IMR-90 (cell line): ENCODE measurements around the gene CMIP. TPM values are rescaled to one million over a fixed set of nuclear protein-coding genes. Genes with fewer than 3 reads are reported as not detected.

Source experiments
- ATAC-seq: fragments of 200-7000 bp; cut with Tn5 transposase; 2 replicates; pipeline ENCODE4 v1.9.1; 2020; ENCODE audit warnings: low read depth, mild to moderate bottlenecking, moderate library complexity
- BruUV-seq: library from RNA; stranded (reverse); fragments of 400-500 nt; replicated peaks from 2 replicates; lab custom pipeline; 2021; lab: Mats Ljungman, UMichigan
- CTCF ChIA-PET: fragments of 300-600 bp; formaldehyde crosslinking; extraction: SDS; loops from one replicate; lab custom pipeline; 2021; ENCODE audit warnings: antibody characterized with exemption; lab: Yijun Ruan, JAX
- POLR2A ChIA-PET: fragments of 300-600 bp; sonication (Branson Sonifier 250); formaldehyde crosslinking; loops from one replicate; lab custom pipeline; 2022; ENCODE audit warnings: antibody characterized with exemption; ENCODE audit not compliant: unreplicated experiment; lab: Charles Lee
- DNase-seq: peaks from one replicate; pipeline ENCODE4 v3.0.0; 2013
- H2AFZ ChIP-seq: replicated peaks from 2 replicates; pipeline ENCODE3; 2013; ENCODE audit warnings: low read length, mild to moderate bottlenecking; ENCODE audit not compliant: poor library complexity
- H2AK5ac ChIP-seq: 2 replicates; pipeline ENCODE4 v1.6.1; 2013; ENCODE audit warnings: low read depth, low read length, inconsistent platforms
- H2AK9ac ChIP-seq: replicated peaks from 2 replicates; pipeline ENCODE3; 2013; ENCODE audit warnings: mild to moderate bottlenecking, low read depth, low read length, moderate library complexity; ENCODE audit not compliant: poor library complexity
- H2BK120ac ChIP-seq: 2 replicates; pipeline ENCODE4 v1.6.1; 2013; ENCODE audit warnings: low read depth, low read length, inconsistent platforms
- H2BK15ac ChIP-seq: 3 replicates; pipeline ENCODE4 v1.6.1; 2013; ENCODE audit warnings: low read depth, low read length, inconsistent platforms
- H2BK20ac ChIP-seq: 2 replicates; pipeline ENCODE4 v1.6.1; 2013; ENCODE audit warnings: low read depth, mild to moderate bottlenecking, inconsistent platforms, low read length, moderate library complexity
- H2BK5ac ChIP-seq: 2 replicates; pipeline ENCODE4 v1.6.1; 2013; ENCODE audit warnings: mild to moderate bottlenecking, low read depth, low read length, inconsistent platforms; ENCODE audit not compliant: poor library complexity, severe bottlenecking
- H3K14ac ChIP-seq: replicated peaks from 2 replicates; pipeline ENCODE4 v1.6.1; 2013; ENCODE audit warnings: low read depth, low read length, inconsistent platforms
- H3K18ac ChIP-seq: 2 replicates; pipeline ENCODE4 v1.6.1; 2013; ENCODE audit warnings: low read depth, low read length, control low read depth
- H3K23ac ChIP-seq: 2 replicates; pipeline ENCODE4 v1.6.1; 2013; ENCODE audit warnings: low read depth, low read length, inconsistent platforms
- H3K27ac ChIP-seq: 2 replicates; pipeline ENCODE4 v1.5.1; 2013; ENCODE audit warnings: mild to moderate bottlenecking, control low read depth, low read length; ENCODE audit not compliant: insufficient read depth
- H3K27me3 ChIP-seq: 2 replicates; pipeline ENCODE4 v1.6.1; 2013; ENCODE audit warnings: low read length; ENCODE audit not compliant: control insufficient read depth, insufficient read depth
- H3K36me3 ChIP-seq: 2 replicates; pipeline ENCODE4 v1.6.1; 2013; ENCODE audit warnings: low read length, mixed read lengths; ENCODE audit not compliant: control insufficient read depth, insufficient read depth
- H3K4ac ChIP-seq: 2 replicates; pipeline ENCODE4 v1.6.1; 2013; ENCODE audit warnings: low read depth, low read length, inconsistent platforms
- H3K4me1 ChIP-seq: 2 replicates; pipeline ENCODE4 v1.6.1; 2013; ENCODE audit warnings: low read length, mixed read lengths; ENCODE audit not compliant: control insufficient read depth, insufficient read depth
- H3K4me2 ChIP-seq: 2 replicates; pipeline ENCODE4 v1.6.1; 2013; ENCODE audit warnings: low read depth, mild to moderate bottlenecking, control low read depth, low read length, moderate library complexity
- H3K4me3 ChIP-seq: 2 replicates; pipeline ENCODE4 v1.5.1; 2013; ENCODE audit warnings: low read depth, mild to moderate bottlenecking, control low read depth, low read length, moderate library complexity; ENCODE audit not compliant: insufficient read depth
- H3K56ac ChIP-seq: 2 replicates; pipeline ENCODE4 v1.6.1; 2013; ENCODE audit warnings: low read length, inconsistent platforms; ENCODE audit not compliant: insufficient read depth; ENCODE audit errors: extremely low read depth
- H3K79me1 ChIP-seq, 2 experiments: 2 replicates each; pipeline ENCODE4 v1.6.1; 2013; ENCODE audit warnings: low read length in 2 of 2, inconsistent platforms in 1 of 2, low read depth in 1 of 2
- H3K9ac ChIP-seq: 2 replicates; pipeline ENCODE4 v1.6.1; 2013; ENCODE audit warnings: low read depth, low read length, control low read depth
- H3K9me1 ChIP-seq: 2 replicates; pipeline ENCODE4 v1.6.1; 2013; ENCODE audit warnings: low read length, inconsistent platforms; ENCODE audit not compliant: insufficient read depth
- H3K9me3 ChIP-seq: 2 replicates; pipeline ENCODE4 v1.6.1; 2013; ENCODE audit warnings: low read length; ENCODE audit not compliant: control insufficient read depth, insufficient read depth
- H4K20me1 ChIP-seq: 2 replicates; pipeline ENCODE4 v1.6.1; 2013; ENCODE audit warnings: low read length, inconsistent platforms; ENCODE audit not compliant: insufficient read depth
- H4K5ac ChIP-seq: 2 replicates; pipeline ENCODE4 v1.6.1; 2013; ENCODE audit warnings: mild to moderate bottlenecking, low read depth, low read length, control low read depth
- H4K8ac ChIP-seq, 2 experiments: 2 replicates each; pipeline ENCODE4 v1.6.1; 2013; ENCODE audit warnings: low read depth in 2 of 2, low read length in 2 of 2, control low read depth in 1 of 2, inconsistent platforms in 1 of 2
- H4K91ac ChIP-seq: 2 replicates; pipeline ENCODE4 v1.6.1; 2013; ENCODE audit warnings: low read depth, low read length, inconsistent platforms; ENCODE audit not compliant: insufficient read depth
- CEBPB ChIP-seq: IDR thresholded peaks from 2 replicates; pipeline ENCODE4 v1.6.1; 2012; ENCODE audit warnings: low read depth, low read length, improper control_type of control experiment
- CHD1 ChIP-seq: IDR thresholded peaks from 2 replicates; pipeline ENCODE4 v1.6.1; 2012; ENCODE audit warnings: low read depth, low read length, improper control_type of control experiment
- FOS ChIP-seq: fragments of 150-350 bp; IDR thresholded peaks from 2 replicates; pipeline ENCODE4 v1.6.1; 2016; ENCODE audit warnings: low read depth, low read length
- MAFK ChIP-seq: IDR thresholded peaks from 2 replicates; pipeline ENCODE4 v1.6.1; 2012; ENCODE audit warnings: low read depth, low read length, improper control_type of control experiment
- MAZ ChIP-seq: IDR thresholded peaks from 2 replicates; pipeline ENCODE4 v1.6.1; 2012; ENCODE audit warnings: low read depth, mild to moderate bottlenecking, low read length, improper control_type of control experiment, moderate library complexity, borderline replicate concordance
- MXI1 ChIP-seq: IDR thresholded peaks from 2 replicates; pipeline ENCODE4 v1.6.1; 2012; ENCODE audit warnings: low read depth, mild to moderate bottlenecking, low read length, moderate library complexity, borderline replicate concordance
- NFE2L2 ChIP-seq: fragments of 150-350 bp; IDR thresholded peaks from 2 replicates; pipeline ENCODE4 v1.6.1; 2016; ENCODE audit warnings: low read depth, mild to moderate bottlenecking, low read length
- POLR2A ChIP-seq: IDR thresholded peaks from 2 replicates; pipeline ENCODE4 v1.6.1; 2012; ENCODE audit warnings: mild to moderate bottlenecking, low read depth, low read length
- RAD21 ChIP-seq: IDR thresholded peaks from 2 replicates; pipeline ENCODE4 v1.6.1; 2012; ENCODE audit warnings: low read length, improper control_type of control experiment
- RFX5 ChIP-seq: IDR thresholded peaks from 2 replicates; pipeline ENCODE4 v1.8.0; 2012; ENCODE audit warnings: low read depth, mild to moderate bottlenecking, low read length, moderate library complexity
- SMC3 ChIP-seq: fragments of 150-350 bp; IDR thresholded peaks from 2 replicates; pipeline ENCODE4 v1.6.1; 2016; ENCODE audit warnings: low read depth, mild to moderate bottlenecking, antibody characterized with exemption, low read length, moderate library complexity
- WGBS, 2 experiments: methylation state at CpG; one replicate each; pipeline versions ENCODE4 v1.1.5 to v1.1.7; 2013; ENCODE audit warnings: missing lambda C conversion rate in 2 of 2; ENCODE audit not compliant: insufficient read length in 1 of 2; ENCODE audit errors: extremely low coverage in 2 of 2; 5-methylcytosine and 5-hydroxymethylcytosine counted together
- dilution Hi-C: fragments of 300-500 bp; cut with HindIII; formaldehyde crosslinking; loops from one replicate; pipeline ENCODE4 v1.14.3; 2018; ENCODE audit warnings: low sequenced_read_pairs; ENCODE audit not compliant: unreplicated experiment
- in situ Hi-C: fragments of 300-500 bp; cut with MboI; formaldehyde crosslinking; loops from 3 replicates; pipeline ENCODE4 v1.14.3; 2019; ENCODE audit warnings: low sequenced_read_pairs, inconsistent platforms, mixed read lengths
- intact Hi-C: fragments of 100-400 bp; cut with micrococcal nuclease; formaldehyde crosslinking; loops from 2 replicates; pipeline ENCODE4 v1.10.0; 2022
- polyA plus RNA-seq, 3 experiments: library from polyadenylated mRNA; depleted of rRNA; stranded (reverse); fragments of >200 nt; gene quantifications; 2 replicates each; pipeline ENCODE4 v1.2.3, GENCODE V29; 2012; ENCODE audit warnings: low replicate concordance in 1 of 3
- total RNA-seq: library from RNA; depleted of rRNA; stranded (reverse); fragments of >200 nt; gene quantifications from 2 replicates; pipeline ENCODE4 v1.2.3, GENCODE V29; 2012
- TF ChIP-seq, protein P1 (sequence below): fragments of 150-350 bp; IDR thresholded peaks from 2 replicates; pipeline ENCODE4 v1.6.1; 2017; ENCODE audit warnings: mild to moderate bottlenecking, antibody characterized with exemption, low read length, low read depth
- TF ChIP-seq, protein P2 (sequence below): conservative IDR thresholded peaks from 2 replicates; pipeline ENCODE4 v1.5.1; 2012; ENCODE audit warnings: mild to moderate bottlenecking, low read depth, low read length, improper control_type of control experiment
- TF ChIP-seq, protein P3 (sequence below): fragments of 150-350 bp; IDR thresholded peaks from 2 replicates; pipeline ENCODE4 v1.6.1; 2016; ENCODE audit warnings: low read depth, mild to moderate bottlenecking, low read length, moderate library complexity, borderline replicate concordance

The CMIP gene
- total and polyA plus RNA-seq, 2 of the 4 experiments (the other 2 are of a cell fraction) = 3.2 to 11.6 TPM

DNA sequence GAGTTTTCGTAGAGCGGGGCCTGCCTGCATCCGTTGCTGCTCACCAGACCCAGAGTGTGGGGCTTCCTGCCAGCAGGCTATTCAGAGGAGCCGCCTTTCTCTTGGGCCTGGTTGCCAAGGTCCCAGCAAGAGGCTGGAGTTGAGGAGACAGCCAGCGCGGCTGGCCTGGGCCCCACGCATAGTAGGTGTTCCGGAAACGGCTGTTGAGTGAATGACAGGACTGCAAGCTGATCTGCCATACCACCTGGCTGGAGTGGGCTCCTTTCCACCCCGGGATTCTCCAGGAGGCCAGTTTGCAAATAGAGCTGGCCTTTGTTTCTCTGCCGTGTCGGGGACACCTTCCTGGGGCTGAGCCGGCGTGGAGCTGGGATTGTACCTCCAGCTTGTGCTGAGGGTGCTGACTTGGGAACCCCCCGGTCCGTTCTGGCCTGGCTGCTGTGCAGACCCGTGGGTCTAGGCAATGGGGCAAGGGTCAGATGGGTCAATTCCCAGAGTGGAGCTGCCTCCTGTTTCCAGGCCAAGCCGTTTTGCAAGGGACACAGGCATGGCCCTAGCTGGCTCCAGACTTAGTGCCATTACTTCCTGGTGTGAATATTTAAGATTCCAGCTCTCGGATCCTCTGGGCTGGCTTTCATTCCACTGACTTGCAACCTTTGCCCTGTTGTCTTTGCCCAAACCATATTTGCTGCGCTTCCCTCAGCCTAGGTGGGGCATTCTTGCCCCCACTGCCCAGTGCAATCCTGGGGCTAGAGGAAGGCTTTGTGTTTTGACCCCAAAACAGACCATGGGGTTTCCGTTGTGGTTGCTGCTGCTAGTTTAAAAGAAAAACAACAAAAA lies 68.8 kb downstream of the CMIP start:
- 72% methylated on average over 10 of the region's 21 CpGs; no CpG with 5 or more reads in 1 of the 2 experiments for WGBS, 2 experiments
- ChIA-PET CTCF (no interaction called here), POLR2A (no interaction called here)
- Histone ChIP-seq H2BK5ac (peak overlapping the region; percentile 20), H3K23ac (no peak overlapping the region; the same call in 1 of the 2 replicates), H3K79me1 (peaks cover 59 to 85% of the 10 kb centered on the region in 2 experiments), H2AK9ac (peak overlapping the region; percentile 48), H3K4me3 (no peak overlapping the region), H3K56ac (no peak overlapping the region), H3K18ac (no peak overlapping the region), H3K9me3 (peaks cover 3% of the 10 kb centered on the region), H4K5ac (no peak overlapping the region), H3K14ac (0 out of 2 replicates have a peak overlapping the region, but pooled peaks have one; percentile 58), H4K20me1 (peaks cover 12% of the 10 kb centered on the region), H2AFZ (peak overlapping the region; percentile 66), H2AK5ac (peak overlapping the region; percentile 38; the same call in 1 of the 2 replicates), H4K8ac (peak overlapping the region in 1 of 2 experiments; percentile 67; a peak in 2 of 4 replicates), H3K36me3 (peaks cover 3% of the 10 kb centered on the region; the same call in 1 of the 2 replicates), H3K4ac (peak overlapping the region; percentile 79), H3K4me1 (peaks cover 13% of the 10 kb centered on the region), H2BK120ac (peak overlapping the region; percentile 76; the same call in 1 of the 2 replicates), H2BK15ac (peak overlapping the region; percentile 53; the same call in 1 of the 3 replicates), H3K9ac (no peak overlapping the region), H3K27me3 (no peaks in the 10 kb centered on the region), H3K9me1 (peaks cover 19% of the 10 kb centered on the region), H3K4me2 (peak overlapping the region; percentile 46; the same call in 1 of the 2 replicates), H4K91ac (peak overlapping the region; percentile 66), H2BK20ac (no peak overlapping the region), H3K27ac (no peak overlapping the region)
- BruUV-seq = no TSS peak
- dilution Hi-C loops = no loop called here
- DNase-seq = no peak
- peak; percentile 38 for ATAC-seq
- intact Hi-C loops = no loop called here
- in situ Hi-C loops = no loop called here
- TF ChIP-seq CHD1 (no peak), MAZ (no peak), CEBPB (no peak), NFE2L2 (no peak), SMC3 (no peak), MXI1 (no peak), FOS (no peak), MAFK (no peak), RAD21 (no peak), POLR2A (no peak), RFX5 (no peak)
- TF ChIP-seq, protein P1, sequence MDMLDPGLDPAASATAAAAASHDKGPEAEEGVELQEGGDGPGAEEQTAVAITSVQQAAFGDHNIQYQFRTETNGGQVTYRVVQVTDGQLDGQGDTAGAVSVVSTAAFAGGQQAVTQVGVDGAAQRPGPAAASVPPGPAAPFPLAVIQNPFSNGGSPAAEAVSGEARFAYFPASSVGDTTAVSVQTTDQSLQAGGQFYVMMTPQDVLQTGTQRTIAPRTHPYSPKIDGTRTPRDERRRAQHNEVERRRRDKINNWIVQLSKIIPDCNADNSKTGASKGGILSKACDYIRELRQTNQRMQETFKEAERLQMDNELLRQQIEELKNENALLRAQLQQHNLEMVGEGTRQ = no peak
- TF ChIP-seq, protein P2, sequence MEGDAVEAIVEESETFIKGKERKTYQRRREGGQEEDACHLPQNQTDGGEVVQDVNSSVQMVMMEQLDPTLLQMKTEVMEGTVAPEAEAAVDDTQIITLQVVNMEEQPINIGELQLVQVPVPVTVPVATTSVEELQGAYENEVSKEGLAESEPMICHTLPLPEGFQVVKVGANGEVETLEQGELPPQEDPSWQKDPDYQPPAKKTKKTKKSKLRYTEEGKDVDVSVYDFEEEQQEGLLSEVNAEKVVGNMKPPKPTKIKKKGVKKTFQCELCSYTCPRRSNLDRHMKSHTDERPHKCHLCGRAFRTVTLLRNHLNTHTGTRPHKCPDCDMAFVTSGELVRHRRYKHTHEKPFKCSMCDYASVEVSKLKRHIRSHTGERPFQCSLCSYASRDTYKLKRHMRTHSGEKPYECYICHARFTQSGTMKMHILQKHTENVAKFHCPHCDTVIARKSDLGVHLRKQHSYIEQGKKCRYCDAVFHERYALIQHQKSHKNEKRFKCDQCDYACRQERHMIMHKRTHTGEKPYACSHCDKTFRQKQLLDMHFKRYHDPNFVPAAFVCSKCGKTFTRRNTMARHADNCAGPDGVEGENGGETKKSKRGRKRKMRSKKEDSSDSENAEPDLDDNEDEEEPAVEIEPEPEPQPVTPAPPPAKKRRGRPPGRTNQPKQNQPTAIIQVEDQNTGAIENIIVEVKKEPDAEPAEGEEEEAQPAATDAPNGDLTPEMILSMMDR = no peak
- TF ChIP-seq, protein P3, sequence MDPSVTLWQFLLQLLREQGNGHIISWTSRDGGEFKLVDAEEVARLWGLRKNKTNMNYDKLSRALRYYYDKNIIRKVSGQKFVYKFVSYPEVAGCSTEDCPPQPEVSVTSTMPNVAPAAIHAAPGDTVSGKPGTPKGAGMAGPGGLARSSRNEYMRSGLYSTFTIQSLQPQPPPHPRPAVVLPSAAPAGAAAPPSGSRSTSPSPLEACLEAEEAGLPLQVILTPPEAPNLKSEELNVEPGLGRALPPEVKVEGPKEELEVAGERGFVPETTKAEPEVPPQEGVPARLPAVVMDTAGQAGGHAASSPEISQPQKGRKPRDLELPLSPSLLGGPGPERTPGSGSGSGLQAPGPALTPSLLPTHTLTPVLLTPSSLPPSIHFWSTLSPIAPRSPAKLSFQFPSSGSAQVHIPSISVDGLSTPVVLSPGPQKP = no peak
